Motor neuron (in vitro differentiated cells): ENCODE results near the gene SIGLEC5. TPM values are rescaled to one million over a fixed set of nuclear protein-coding genes. Genes with fewer than 3 reads are reported as not detected.
"Not testable (repeated sequence)": the region's sequence is repeated elsewhere in the genome, so short reads cannot be mapped to it uniquely, and the experiment has no call there.

Experiments
- ATAC-seq, 8 experiments: fragments of 200-7000 bp; cut with Tn5 transposase; replicated peaks in 6 of 8; 2 replicates each; pipeline ENCODE4 v1.8.0; 2021; ENCODE audit warnings: mild to moderate bottlenecking in 8 of 8, moderate library complexity in 8 of 8
- H3K27ac ChIP-seq, 2 donors: fragments of 250-450 bp; sonication (Bioruptor Pico); 2 replicates each; pipeline ENCODE4 v1.9.0; 2021; ENCODE audit warnings: antibody characterized with exemption in 2 of 2, mild to moderate bottlenecking in 2 of 2, moderate library complexity in 1 of 2
- H3K4me1 ChIP-seq, 2 donors: fragments of 250-450 bp; sonication (Bioruptor Pico); replicated peaks in 1 of 2; 2 replicates each; pipeline ENCODE4 v1.6.1; 2021; ENCODE audit warnings: antibody characterized with exemption in 2 of 2, mild to moderate bottlenecking in 2 of 2, moderate library complexity in 1 of 2
- H3K4me3 ChIP-seq, 5 donors: fragments of 250-450 bp; sonication (Bioruptor Pico); 2 replicates each; pipeline ENCODE4 v1.9.0; 2021; ENCODE audit warnings: antibody characterized with exemption in 5 of 5, mild to moderate bottlenecking in 5 of 5, moderate library complexity in 4 of 5
- WGBS, 10 experiments: fragments of 450-650 bp; shearing (Covaris generic); methylation state at CpG; one replicate each; pipeline ENCODE4 v1.0.0; 2022; 5-methylcytosine and 5-hydroxymethylcytosine counted together
- in situ Hi-C, 9 experiments: fragments of 400-800 bp; cut with MboI; loops; one replicate each; pipeline ENCODE4 v1.15.0; 2021; ENCODE audit warnings: low sequenced_read_pairs in 9 of 9, low pct_unique_long_range_greater_than_20kb in 2 of 9; ENCODE audit not compliant: unreplicated experiment in 9 of 9
- total RNA-seq, 8 experiments: library from RNA; unstranded; fragments of 300-600 nt; gene quantifications; 2 replicates each; pipeline versions ENCODE4 v1.2.3 to v1.2.4, GENCODE V29; 2022

SIGLEC5 gene
- total RNA-seq, 8 experiments from 2014 or later, result not detected

DNA sequence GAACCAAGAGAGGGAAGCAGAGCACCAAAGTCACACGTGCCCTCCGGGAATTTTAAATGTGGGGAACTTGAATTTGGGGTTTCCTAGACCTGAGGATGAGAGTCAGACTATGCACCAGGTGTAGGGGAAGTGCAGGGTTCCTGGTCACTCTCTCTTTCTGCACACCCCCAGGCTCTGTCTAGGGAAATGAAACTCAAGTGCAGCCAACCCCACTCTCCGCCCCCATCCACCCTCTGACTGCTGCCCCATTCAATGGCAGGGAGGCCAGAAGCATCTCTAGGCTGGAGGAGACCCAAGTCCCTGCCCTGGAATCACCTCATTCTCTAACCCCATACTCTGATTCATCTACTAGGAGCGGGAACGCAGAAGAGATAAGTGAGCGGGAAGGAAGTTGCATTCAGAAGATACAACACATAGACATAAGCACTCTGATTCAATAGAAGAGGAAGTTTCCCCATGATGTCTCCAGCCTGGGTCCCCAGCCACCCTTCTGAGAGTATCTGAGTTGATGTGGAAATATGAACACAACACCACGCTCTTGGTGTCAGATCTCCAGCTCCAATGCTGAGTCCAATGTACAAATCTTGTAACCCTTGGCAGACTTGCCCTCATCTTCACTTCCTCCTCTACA is 21.1 kb upstream of the SIGLEC5 start:
- ATAC-seq, result no peak
- Histone ChIP-seq H3K27ac (no peak overlapping the region), H3K4me3 (no peak overlapping the region), H3K4me1 (no peaks in the 10 kb centered on the region)
- 0 to 67% (median 25%) methylated on average over 1 to 6 of the region's 7 CpGs; no CpG with 5 or more reads in 1 of the 10 experiments for WGBS, 10 experiments
- in situ Hi-C loops, result loop anchor here in 3 of 9 experiments (25.0 kb wide), 2 partner anchors 164 to 189 kb away; partner anchors contain the start of genes SIGLEC8 (in 2 of the 3) and CEACAM18 (in 1 of the 3)

DNA sequence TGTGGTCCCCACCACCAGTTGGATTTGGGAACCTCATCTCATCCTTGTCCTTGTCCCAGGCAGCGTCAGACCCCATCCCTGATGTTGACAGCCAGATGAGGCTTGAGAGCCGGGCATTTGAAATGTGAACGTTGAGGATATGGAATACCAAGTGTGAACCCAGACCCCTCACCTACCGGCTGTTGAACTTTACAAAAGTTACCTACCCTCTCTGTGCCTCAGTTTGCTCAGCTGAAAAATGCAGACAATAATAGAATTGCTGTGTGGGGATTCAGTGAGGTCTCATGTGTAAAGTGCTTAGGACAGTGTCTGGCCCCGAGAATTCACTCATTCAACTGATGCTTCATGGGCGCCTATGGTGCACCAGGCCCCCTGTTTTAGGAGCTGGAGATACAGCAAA is 17.1 kb upstream of the SIGLEC5 start:
- Histone ChIP-seq H3K4me1 (no peaks in the 10 kb centered on the region), H3K4me3 (no peak overlapping the region), H3K27ac (no peak overlapping the region)
- WGBS, 10 experiments, result 77 to 100% (median 77%) methylated on average over 3 to 5 of the region's 6 CpGs; no CpG with 5 or more reads in 7 of the 10 experiments
- in situ Hi-C loops, result no loop called here
- ATAC-seq, result no peak

DNA sequence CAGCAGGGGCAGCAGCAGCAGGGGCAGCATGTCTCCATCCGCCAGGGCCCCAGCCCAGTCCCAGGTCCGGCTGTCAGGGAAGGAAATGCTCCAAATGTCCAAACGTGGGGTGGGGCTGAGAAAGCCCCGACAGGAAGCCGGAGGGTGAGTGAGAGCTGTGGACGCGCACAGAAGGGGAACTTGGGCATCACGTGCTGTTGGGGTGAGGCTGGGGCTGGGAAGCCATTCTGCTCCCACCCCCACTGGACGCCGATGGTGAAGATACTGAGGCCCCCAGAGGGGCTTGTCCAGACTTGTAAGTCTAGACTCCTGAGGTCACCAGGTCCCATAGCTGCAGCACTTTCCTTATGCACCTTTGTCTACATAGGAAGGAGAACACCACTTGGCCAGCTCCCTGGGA is 16.5 kb upstream of the SIGLEC5 start, which contains the start of gene SIGLEC14:
TSS of gene SIGLEC14 (minus strand) at position 96 of the 400 bp plus-strand sequence. CDS start at position 30, 66 bp downstream.
- WGBS, 10 experiments, result no CpG with 5 or more reads among the region's 10 CpGs
- H3K4me3 ChIP-seq, ATAC-seq, H3K4me1 ChIP-seq, in situ Hi-C loops, H3K27ac ChIP-seq: not testable (repeated sequence)

DNA sequence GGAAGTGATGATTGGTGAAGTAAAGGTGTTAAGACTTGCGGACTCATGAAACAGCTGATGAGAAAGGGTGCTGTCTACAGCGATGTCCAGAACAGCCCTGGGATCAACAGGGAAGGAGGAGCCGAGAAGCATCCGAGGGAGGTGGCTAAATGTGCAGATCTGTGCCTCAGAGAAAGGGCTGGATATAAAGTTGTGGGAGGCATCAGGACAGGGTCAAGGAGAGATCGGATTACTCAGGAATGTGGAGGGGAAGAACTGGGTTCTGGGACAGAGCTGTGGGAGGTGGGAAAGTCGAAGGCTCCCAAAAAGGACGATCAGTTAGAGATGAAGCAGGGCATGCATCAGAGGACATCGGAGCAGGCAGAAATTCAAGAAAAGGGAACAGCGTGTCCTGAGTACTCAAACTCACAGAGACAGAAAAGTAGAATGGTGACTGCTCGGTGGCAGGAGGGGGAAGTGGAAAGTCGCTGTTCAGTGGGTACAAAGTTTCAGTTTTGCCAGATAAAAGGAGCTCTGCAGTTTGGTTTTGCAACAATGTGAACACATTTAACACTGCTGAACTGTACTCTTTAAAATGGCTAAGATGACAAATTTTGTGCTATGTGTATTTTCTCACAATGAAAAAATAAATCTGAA is 14.6 kb upstream of the SIGLEC5 start:
- H3K4me3 ChIP-seq, result no peak overlapping the region
- H3K4me1 ChIP-seq, result no peaks in the 10 kb centered on the region
- 0 to 39% (median 24%) methylated on average over 3 to 10 of the region's 11 CpGs; no CpG with 5 or more reads in 3 of the 10 experiments for WGBS, 10 experiments
- in situ Hi-C loops, result no loop called here
- peak in 1 of 8 experiments; percentile 44 for ATAC-seq
- H3K27ac ChIP-seq, result no peak overlapping the region

DNA sequence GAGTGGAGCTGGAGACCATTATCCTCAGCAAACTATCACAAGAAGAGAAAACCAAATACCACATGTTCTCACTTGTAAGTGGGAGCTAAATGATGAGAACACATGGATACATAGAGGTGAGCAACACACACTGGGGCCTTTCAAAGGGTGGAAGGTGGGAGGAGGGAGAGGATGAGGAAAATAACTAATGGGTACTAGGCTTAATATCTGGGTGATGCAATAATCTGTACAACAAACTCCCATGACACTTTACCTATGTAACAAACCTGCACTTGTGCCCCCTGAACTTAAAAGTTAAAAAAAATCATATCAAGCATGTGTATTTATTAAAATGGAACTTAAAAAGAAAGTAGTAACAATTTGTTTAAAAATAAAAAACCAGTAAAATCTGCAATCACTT is 11.4 kb upstream of the SIGLEC5 start:
- no peaks in the 10 kb centered on the region for H3K4me1 ChIP-seq
- no peak for ATAC-seq
- H3K27ac ChIP-seq, result no peak overlapping the region
- in situ Hi-C loops, result no loop called here
- H3K4me3 ChIP-seq, result no peak overlapping the region

DNA sequence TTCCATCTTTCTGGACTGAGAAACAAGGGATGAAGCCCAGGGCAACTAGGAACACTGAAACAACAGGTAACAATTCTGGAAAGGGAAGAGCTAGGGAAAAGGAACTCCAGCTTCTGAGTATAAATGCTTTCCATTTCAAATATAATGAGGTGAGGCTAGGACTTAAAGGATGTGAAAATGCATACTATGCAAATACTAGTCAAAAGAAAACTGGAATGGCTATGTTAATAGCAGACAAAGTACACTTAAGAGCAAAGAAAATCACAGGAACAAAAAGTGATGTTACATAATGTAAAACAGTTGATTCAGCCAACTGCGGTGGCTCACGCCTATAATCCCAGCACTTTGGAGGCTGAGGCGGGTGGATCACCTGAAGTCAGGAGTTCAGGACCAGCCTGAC is 10.2 kb upstream of the SIGLEC5 start:
- H3K4me3 ChIP-seq, result no peak overlapping the region
- ATAC-seq, result peak in 1 of 8 experiments; percentile 57
- in situ Hi-C loops, result no loop called here
- 0 to 80% (median 60%) methylated on average over 1 to 3 of the region's 3 CpGs; no CpG with 5 or more reads in 5 of the 10 experiments for WGBS, 10 experiments
- no peak overlapping the region for H3K27ac ChIP-seq
- H3K4me1 ChIP-seq, result no peaks in the 10 kb centered on the region

DNA sequence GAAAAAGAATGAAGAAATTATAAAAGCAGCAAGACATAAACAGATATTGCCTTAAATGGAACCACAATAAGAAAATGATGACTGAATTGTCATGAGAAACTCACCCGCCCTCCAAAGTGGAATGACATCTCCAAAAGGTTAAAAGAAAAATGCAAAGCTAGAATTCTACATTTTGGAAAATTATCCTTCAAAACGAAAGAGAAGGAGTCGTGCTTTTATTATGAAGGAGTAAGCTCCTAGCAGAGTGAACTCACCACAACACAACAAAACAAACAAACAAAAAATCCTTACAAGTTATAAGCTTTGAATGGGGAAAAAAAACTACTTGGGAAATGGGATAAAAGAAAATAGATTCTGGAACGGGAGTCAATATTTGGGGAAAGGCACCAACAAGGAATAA is 9.7 kb upstream of the SIGLEC5 start:
- no peak for ATAC-seq
- in situ Hi-C loops, result no loop called here
- H3K4me1 ChIP-seq, result no peaks in the 10 kb centered on the region
- 9 to 49% (median 25%) methylated on average over 1 to 4 of the region's 4 CpGs; no CpG with 5 or more reads in 1 of the 10 experiments for WGBS, 10 experiments
- H3K4me3 ChIP-seq, result no peak overlapping the region
- no peak overlapping the region for H3K27ac ChIP-seq

DNA sequence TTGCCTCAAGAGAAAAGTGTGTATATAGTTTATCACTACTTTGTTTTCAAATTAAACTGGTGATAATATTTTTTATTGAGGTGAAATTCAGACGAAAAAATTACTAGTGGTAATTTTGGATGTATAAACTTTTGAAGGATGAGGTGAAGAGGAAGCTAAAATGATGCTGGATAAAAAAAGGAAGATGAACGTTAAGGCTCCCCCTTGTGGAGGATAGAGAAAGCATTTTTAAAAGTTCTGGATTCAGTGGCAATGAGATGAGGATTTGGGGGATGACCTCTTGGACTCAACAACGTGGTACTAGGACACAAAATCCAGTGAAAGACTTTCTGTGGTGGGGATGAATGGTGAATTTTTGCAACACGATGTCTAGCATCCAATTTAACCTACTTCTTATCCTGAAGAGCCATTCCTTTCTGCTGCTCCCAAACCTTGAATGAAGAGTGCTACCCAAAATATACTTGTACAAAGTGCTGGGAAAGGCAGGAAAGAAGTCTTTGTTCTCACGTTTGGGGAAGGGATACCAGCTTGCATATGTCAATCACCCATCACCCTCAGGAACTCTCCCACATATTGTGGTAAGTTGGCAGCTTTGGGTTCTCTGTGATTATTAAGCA is 7.3 kb upstream of the SIGLEC5 start:
- 0 to 18% (median 8%) methylated on average over 1 to 5 of the region's 5 CpGs; no CpG with 5 or more reads in 3 of the 10 experiments for WGBS, 10 experiments
- in situ Hi-C loops, result no loop called here
- H3K4me1 ChIP-seq, result no peaks in the 10 kb centered on the region
- no peak overlapping the region for H3K4me3 ChIP-seq
- ATAC-seq, result no peak
- H3K27ac ChIP-seq, result no peak overlapping the region

DNA sequence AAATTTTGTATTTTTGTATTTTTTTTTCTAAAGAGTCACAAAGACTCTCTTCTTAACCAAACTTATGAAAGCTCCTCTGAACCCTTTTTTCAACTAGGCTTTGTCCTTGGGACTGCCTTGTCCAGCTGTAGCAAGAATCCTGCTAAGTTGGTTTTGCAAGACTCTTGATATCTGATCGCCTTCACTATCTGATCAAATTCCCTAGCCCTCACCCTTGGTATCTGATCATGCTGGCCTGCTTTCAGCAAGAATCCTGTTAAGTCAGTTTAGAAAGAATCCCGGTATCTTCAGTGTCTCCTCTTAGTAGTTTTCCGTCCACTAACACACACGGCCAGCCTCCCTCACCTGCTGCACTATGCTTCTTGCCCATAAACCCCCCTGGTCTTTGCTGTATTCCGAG is 1.9 kb upstream of the SIGLEC5 start:
- in situ Hi-C loops, result no loop called here
- ATAC-seq, result no peak
- Histone ChIP-seq H3K27ac (no peak overlapping the region), H3K4me3 (no peak overlapping the region), H3K4me1 (no peaks in the 10 kb centered on the region)
- WGBS, 10 experiments, result 0 to 69% (median 42%) methylated on average over 1 to 5 of the region's 5 CpGs; no CpG with 5 or more reads in 3 of the 10 experiments

DNA sequence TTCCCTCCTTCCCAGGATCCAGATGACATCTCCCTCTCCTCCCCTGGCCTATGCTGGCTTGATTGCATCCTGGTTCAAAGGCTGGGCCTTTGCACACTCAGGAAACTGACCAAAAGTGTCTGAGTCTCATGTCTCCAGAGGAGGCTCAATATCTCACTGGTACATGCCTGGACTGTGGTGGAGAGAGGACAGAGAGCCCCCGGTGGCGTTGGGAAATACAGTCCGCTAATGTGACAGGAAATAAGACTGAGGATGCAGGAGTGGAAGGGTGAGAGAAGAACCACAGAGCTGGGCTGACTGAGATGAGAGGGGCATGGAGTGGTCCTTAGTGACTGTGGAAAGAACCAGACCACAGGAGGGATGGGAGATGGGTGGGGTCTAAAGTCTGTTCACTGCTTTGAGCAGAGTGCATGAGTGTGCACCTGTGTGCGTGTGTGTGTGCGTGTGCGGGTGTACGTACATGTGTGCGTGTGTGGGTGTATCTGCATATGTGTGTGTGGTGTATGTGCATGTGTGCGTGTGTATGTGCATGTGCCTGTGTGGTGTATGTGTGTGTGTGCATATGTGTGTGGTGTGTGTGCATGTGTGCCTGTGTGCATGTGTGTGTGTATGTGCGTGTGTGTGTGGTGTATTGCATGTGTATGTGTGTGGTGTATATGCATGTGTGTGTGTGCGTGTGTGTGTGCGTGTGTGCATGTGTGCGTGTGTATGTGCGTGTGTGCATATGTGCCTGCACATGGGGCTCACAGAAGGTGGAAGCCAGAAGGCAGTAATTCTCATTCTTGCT is 1.9 kb downstream of the SIGLEC5 start:
- in situ Hi-C loops, result no loop called here
- 0 to 78% (median 55%) methylated on average over 1 to 10 of the region's 14 CpGs; no CpG with 5 or more reads in 3 of the 10 experiments for WGBS, 10 experiments
- no peak overlapping the region for H3K4me3 ChIP-seq
- no peak for ATAC-seq
- no peak overlapping the region for H3K27ac ChIP-seq
- H3K4me1 ChIP-seq, result no peaks in the 10 kb centered on the region

DNA sequence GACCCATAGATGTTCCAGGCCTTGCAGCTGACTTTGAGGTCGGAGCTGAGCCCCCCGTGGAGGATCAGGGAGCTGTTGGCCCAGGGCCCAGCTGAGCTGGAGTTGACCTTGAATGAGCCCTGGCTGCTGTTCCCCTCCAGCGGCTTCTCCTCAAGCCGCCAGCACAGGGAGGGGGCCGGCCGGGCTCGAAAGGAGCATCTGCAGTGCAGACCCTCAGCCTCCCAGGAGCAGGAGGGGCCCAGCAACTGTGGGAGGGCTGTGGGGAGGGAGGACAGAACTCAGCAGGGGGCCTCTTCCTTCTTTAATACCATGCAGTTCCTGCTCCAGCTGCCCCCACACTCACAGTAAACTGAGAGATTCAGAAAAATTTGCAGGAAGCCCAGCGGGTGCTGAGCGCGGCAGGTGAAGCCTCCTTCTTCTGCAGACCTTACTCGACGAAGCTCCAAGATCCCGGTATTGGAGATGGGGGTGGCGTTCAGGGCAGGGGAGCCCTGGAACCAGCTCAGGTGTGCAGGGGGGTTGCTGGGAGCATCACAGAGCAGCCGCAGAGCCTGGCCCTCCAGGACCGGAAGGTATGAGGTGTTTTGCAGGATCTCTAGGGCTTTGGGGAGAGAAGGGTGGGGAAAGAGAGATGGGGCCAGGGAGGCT is 2.6 kb downstream of the SIGLEC5 start:
- WGBS, 10 experiments, result 5 to 80% (median 62%) methylated on average over 1 to 6 of the region's 16 CpGs; no CpG with 5 or more reads in 6 of the 10 experiments
- Histone ChIP-seq H3K4me3 (no peak overlapping the region), H3K4me1 (no peaks in the 10 kb centered on the region), H3K27ac (no peak overlapping the region)
- ATAC-seq, result no peak
- in situ Hi-C loops, result no loop called here

DNA sequence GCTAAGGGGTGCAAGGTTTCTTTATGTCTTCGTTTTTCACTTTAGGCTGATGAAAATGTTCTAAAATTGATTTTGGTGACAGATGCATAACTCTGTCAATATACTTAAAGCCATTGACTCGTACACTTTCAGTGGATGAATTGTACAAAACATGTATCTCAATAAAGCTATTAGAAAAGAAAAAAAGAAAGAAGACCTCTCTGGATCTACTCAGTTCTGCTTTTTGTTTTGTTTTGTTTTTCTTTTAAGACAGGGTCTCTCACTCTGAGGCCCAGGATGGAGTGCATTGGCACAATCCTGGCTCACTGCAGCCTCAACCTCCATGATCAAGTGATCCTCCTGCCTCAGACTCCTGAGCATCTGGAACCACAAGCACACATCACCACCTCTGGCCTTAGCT is 3.5 kb downstream of the SIGLEC5 start:
- 0 to 54% (median 9%) methylated on average over 1 to 2 of the region's 2 CpGs for WGBS, 10 experiments
- no peak overlapping the region for H3K4me3 ChIP-seq
- no peak for ATAC-seq
- in situ Hi-C loops, result no loop called here
- H3K4me1 ChIP-seq, result no peaks in the 10 kb centered on the region
- H3K27ac ChIP-seq, result no peak overlapping the region
